B cell (primary cell): Measurements from ENCODE around the gene ZER1. TPM values are rescaled to one million over a fixed set of nuclear protein-coding genes. Genes with fewer than 3 reads are reported as not detected.

Source experiments
- ATAC-seq: fragments of 200-7000 bp; cut with Tn5 transposase; one replicate; pipeline ENCODE4 v1.10.0; 2021; ENCODE audit warnings: low read depth, mild to moderate bottlenecking, moderate number of reproducible peaks, moderate library complexity
- CTCF ChIA-PET: fragments of 350-600 bp; sonication (Branson Sonifier 250); formaldehyde crosslinking; loops from one replicate; lab custom pipeline; 2021; ENCODE audit warnings: antibody characterized with exemption, inconsistent platforms; lab: Charles Lee
- POLR2A ChIA-PET: fragments of 350-600 bp; sonication (Branson Sonifier 250); formaldehyde crosslinking; loops from one replicate; lab custom pipeline; 2021; ENCODE audit warnings: antibody characterized with exemption; lab: Charles Lee
- DNase-seq: peaks from one replicate; pipeline ENCODE4 v3.0.0; 2013
- H2AFZ ChIP-seq: 2 replicates; pipeline ENCODE4 v1.6.1; 2012; ENCODE audit warnings: mild to moderate bottlenecking, low read depth, low read length; ENCODE audit not compliant: insufficient read depth, poor library complexity, severe bottlenecking
- H3K27ac ChIP-seq, 2 donors: 1 replicate in 1 of 2; 2 replicates in 1 of 2; pipeline ENCODE4 v1.5.1; 2012 to 2013; ENCODE audit warnings: low read length in 2 of 2, mild to moderate bottlenecking in 2 of 2, moderate library complexity in 1 of 2
- H3K27me3 ChIP-seq, 4 experiments: fragments of 200-600 bp in 1 of 4; sonication (generic) in 1 of 4; replicated peaks in 1 of 4; 1 replicate in 2 of 4; 2 replicates in 2 of 4; pipeline versions ENCODE4 v1.6.1 to v1.7.0; 2013 to 2016; ENCODE audit warnings: low read length in 3 of 4, mild to moderate bottlenecking in 2 of 4, mixed read lengths in 1 of 4, moderate library complexity in 1 of 4; ENCODE audit not compliant: insufficient read depth in 4 of 4, control insufficient read depth in 3 of 4; ENCODE audit errors: control extremely low read depth in 1 of 4
- H3K36me3 ChIP-seq, 2 experiments: replicated peaks in 1 of 2; 1 replicate in 1 of 2; 2 replicates in 1 of 2; pipeline versions ENCODE4 v1.6.1 to v1.7.1; 2013; ENCODE audit warnings: low read length in 1 of 2; ENCODE audit not compliant: insufficient read depth in 2 of 2, control insufficient read depth in 1 of 2; ENCODE audit errors: control extremely low read depth in 1 of 2, extremely low read depth in 1 of 2
- H3K4me1 ChIP-seq, 2 donors: fragments of 200-600 bp in 1 of 2; sonication (generic) in 1 of 2; 1 replicate in 1 of 2; 2 replicates in 1 of 2; pipeline versions ENCODE4 v1.5.1 to v1.6.1; 2013 to 2017; ENCODE audit warnings: low read length in 2 of 2; ENCODE audit not compliant: control insufficient read depth in 2 of 2, insufficient read depth in 2 of 2
- H3K4me2 ChIP-seq: replicated peaks from 2 replicates; pipeline ENCODE3; 2012; ENCODE audit warnings: mild to moderate bottlenecking, low read depth, low read length; ENCODE audit not compliant: poor library complexity, severe bottlenecking
- H3K4me3 ChIP-seq, 5 experiments: fragments of 200-600 bp in 1 of 5; sonication (generic) in 1 of 5; 1 replicate in 3 of 5; 2 replicates in 2 of 5; pipeline versions ENCODE4 v1.5.1 to v1.7.0; 2011 to 2016; ENCODE audit warnings: low read length in 4 of 5, mild to moderate bottlenecking in 4 of 5, low read depth in 2 of 5, control low read depth in 1 of 5, moderate library complexity in 1 of 5; ENCODE audit not compliant: insufficient read depth in 1 of 5; ENCODE audit errors: control extremely low read depth in 1 of 5, extremely low read depth in 1 of 5
- H3K79me2 ChIP-seq: fragments of 200-600 bp; sonication (generic); one replicate; pipeline ENCODE4 v1.6.0; 2016; ENCODE audit warnings: low read length; ENCODE audit not compliant: control insufficient read depth, insufficient read depth
- H3K9ac ChIP-seq: fragments of 200-600 bp; sonication (generic); 2 replicates; pipeline ENCODE4 v1.6.1; 2017; ENCODE audit warnings: mild to moderate bottlenecking, low read length, moderate library complexity
- H3K9me3 ChIP-seq, 3 donors: one replicate each; pipeline versions ENCODE4 v1.6.1 to v1.7.1; 2013; ENCODE audit warnings: low read length in 2 of 3; ENCODE audit not compliant: control insufficient read depth in 2 of 3, insufficient read depth in 1 of 3; ENCODE audit errors: control extremely low read depth in 1 of 3
- H4K20me1 ChIP-seq: 2 replicates; pipeline ENCODE4 v1.6.0; 2012; ENCODE audit warnings: mild to moderate bottlenecking, low read length; ENCODE audit not compliant: insufficient read depth, control insufficient read depth, poor library complexity, severe bottlenecking
- H3K27ac Mint-ChIP-seq: one replicate; pipeline ENCODE4 v1.8.0; 2021; ENCODE audit warnings: mixed read lengths
- H3K27me3 Mint-ChIP-seq: one replicate; pipeline ENCODE4 v1.8.0; 2021; ENCODE audit warnings: mixed read lengths
- H3K4me1 Mint-ChIP-seq: one replicate; pipeline ENCODE4 v1.8.0; 2021; ENCODE audit warnings: mixed read lengths
- H3K4me3 Mint-ChIP-seq: one replicate; pipeline ENCODE4 v1.8.0; 2021; ENCODE audit warnings: mixed read lengths
- H3K9me3 Mint-ChIP-seq: one replicate; pipeline ENCODE4 v1.8.0; 2022; ENCODE audit warnings: mixed read lengths; ENCODE audit not compliant: insufficient read depth
- EZH2 ChIP-seq: IDR thresholded peaks from 2 replicates; pipeline ENCODE4 v1.6.1; 2012; ENCODE audit warnings: borderline replicate concordance, low read depth, mild to moderate bottlenecking, moderate library complexity, low read length; ENCODE audit not compliant: insufficient read depth, poor library complexity, severe bottlenecking
- WGBS: methylation state at CpG from one replicate; pipeline ENCODE4 v1.1.5; 2013; ENCODE audit warnings: missing lambda C conversion rate; ENCODE audit not compliant: insufficient coverage; 5-methylcytosine and 5-hydroxymethylcytosine counted together
- intact Hi-C: fragments of 100-400 bp; cut with micrococcal nuclease; formaldehyde crosslinking; loops from one replicate; pipeline ENCODE4 v1.10.0; 2022
- polyA plus RNA-seq: library from polyadenylated mRNA; depleted of rRNA; stranded (reverse); fragments of >200 nt; gene quantifications from 2 replicates; pipeline ENCODE4 v1.2.3, GENCODE V29; 2012
- total RNA-seq, 2 donors: library from RNA; stranded (reverse); fragments of 120-200 nt in 1 of 2; gene quantifications; 1 replicate in 1 of 2; 2 replicates in 1 of 2; pipeline versions ENCODE4 v1.2.3 to v1.2.4, GENCODE V29; 2013 to 2022
- TF ChIP-seq, protein P1 (sequence below): fragments of 200-600 bp; IDR thresholded peaks from one replicate; pipeline ENCODE4 v1.8.0; 2022; ENCODE audit warnings: antibody characterized with exemption, mild to moderate bottlenecking

Gene ZER1
- total and polyA plus RNA-seq, 2 donors (not counting 1 experiment from before 2014, with no cell fraction given) = 26.9 to 42.2 TPM

DNA sequence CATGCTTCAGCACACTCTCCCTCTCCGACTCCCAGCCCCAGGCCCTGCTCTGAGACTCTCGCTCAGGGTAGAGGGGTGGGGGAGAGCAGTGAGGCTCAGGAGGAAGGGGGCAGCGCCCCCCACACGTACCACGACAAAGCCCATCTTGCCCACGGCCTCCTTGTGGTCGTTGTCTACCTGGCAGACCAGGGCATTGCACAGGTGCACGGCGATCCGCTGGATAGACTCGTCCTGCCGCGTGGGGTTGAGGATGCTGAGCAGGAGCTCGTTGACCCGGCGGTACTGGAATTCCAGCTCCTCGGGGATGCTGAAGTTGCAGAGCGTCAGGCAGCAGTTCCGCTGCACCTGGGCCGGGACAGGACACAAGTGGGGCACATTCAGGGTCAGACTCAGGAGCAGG is 29.3 kb downstream of the ZER1 start:
- no peak overlapping the region for H3K9ac ChIP-seq
- no peaks in the 10 kb centered on the region for H3K79me2 ChIP-seq
- no peaks in the 10 kb centered on the region for H4K20me1 ChIP-seq
- TF ChIP-seq EZH2 = no peak
- TF ChIP-seq, protein P1, sequence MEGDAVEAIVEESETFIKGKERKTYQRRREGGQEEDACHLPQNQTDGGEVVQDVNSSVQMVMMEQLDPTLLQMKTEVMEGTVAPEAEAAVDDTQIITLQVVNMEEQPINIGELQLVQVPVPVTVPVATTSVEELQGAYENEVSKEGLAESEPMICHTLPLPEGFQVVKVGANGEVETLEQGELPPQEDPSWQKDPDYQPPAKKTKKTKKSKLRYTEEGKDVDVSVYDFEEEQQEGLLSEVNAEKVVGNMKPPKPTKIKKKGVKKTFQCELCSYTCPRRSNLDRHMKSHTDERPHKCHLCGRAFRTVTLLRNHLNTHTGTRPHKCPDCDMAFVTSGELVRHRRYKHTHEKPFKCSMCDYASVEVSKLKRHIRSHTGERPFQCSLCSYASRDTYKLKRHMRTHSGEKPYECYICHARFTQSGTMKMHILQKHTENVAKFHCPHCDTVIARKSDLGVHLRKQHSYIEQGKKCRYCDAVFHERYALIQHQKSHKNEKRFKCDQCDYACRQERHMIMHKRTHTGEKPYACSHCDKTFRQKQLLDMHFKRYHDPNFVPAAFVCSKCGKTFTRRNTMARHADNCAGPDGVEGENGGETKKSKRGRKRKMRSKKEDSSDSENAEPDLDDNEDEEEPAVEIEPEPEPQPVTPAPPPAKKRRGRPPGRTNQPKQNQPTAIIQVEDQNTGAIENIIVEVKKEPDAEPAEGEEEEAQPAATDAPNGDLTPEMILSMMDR = no peak
- ATAC-seq = no peak
- no peaks in the 10 kb centered on the region for H3K4me1 ChIP-seq
- intact Hi-C loops = no loop called here
- ChIA-PET POLR2A (no interaction called here), CTCF (no interaction called here)
- H3K27ac Mint-ChIP-seq = no peak overlapping the region
- peaks cover 0 to 3% (median 0%) of the 10 kb centered on the region in 3 donors for H3K9me3 ChIP-seq
- H3K4me3 Mint-ChIP-seq = no peak overlapping the region
- H2AFZ ChIP-seq = no peak overlapping the region
- peaks cover under 1 to 24% of the 10 kb centered on the region in 2 experiments for H3K36me3 ChIP-seq
- H3K4me2 ChIP-seq = no peak overlapping the region
- H3K27ac ChIP-seq = no peak overlapping the region
- H3K27me3 Mint-ChIP-seq = no peaks in the 10 kb centered on the region
- H3K27me3 ChIP-seq = no peaks in the 10 kb centered on the region
- DNase-seq = no peak
- WGBS = 96% methylated on average over 18 of the region's 20 CpGs
- no peaks in the 10 kb centered on the region for H3K4me1 Mint-ChIP-seq
- H3K9me3 Mint-ChIP-seq = no peaks in the 10 kb centered on the region
- no peak overlapping the region for H3K4me3 ChIP-seq

DNA sequence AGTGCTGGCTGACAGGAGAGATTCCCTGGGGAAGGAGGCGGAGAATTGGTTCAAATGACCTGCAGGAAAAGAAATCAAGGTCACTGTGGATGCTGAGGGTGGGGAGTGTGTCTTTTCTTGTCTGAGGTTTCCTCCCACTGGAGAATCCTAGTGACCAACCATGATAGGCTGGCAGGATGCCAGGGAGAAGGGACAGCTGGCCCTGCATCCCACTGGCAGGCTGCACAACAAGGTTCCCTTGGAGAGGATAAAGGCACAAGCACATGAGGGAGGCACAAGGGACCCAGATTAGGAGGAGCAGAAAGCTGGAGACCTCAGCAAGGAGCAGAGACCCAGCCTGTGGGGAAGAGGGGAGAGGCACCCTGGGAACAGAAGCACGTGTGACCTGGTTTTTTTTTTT is 36.4 kb downstream of the ZER1 start:
- Mint-ChIP-seq H3K4me1 (no peaks in the 10 kb centered on the region), H3K27me3 (no peaks in the 10 kb centered on the region), H3K27ac (no peak overlapping the region), H3K4me3 (no peak overlapping the region), H3K9me3 (no peaks in the 10 kb centered on the region)
- Histone ChIP-seq H3K27ac (no peak overlapping the region), H3K36me3 (peaks cover 4 to 36% of the 10 kb centered on the region in 2 experiments), H3K4me1 (no peaks in the 10 kb centered on the region), H4K20me1 (no peaks in the 10 kb centered on the region), H3K79me2 (no peaks in the 10 kb centered on the region), H3K4me2 (no peak overlapping the region), H2AFZ (no peak overlapping the region), H3K9me3 (no peaks in the 10 kb centered on the region), H3K9ac (no peak overlapping the region), H3K27me3 (no peaks in the 10 kb centered on the region), H3K4me3 (no peak overlapping the region)
- WGBS = 100% methylated on average over 1 of the region's 2 CpGs
- ATAC-seq (no peak), DNase-seq (peak; percentile 5)
- no peak for TF ChIP-seq EZH2
- TF ChIP-seq, protein P1 = no peak
- CTCF ChIA-PET = interaction anchor here (0.6 to 0.7 kb wide), 2 partner anchors 401 to 1129 kb away, joined by 3 to 4 read pairs; no protein-coding TSS in a partner anchor
- POLR2A ChIA-PET = no interaction called here
- intact Hi-C loops = no loop called here
